HL-60 (cell line): ENCODE data around the gene COL4A2.

Experiments used
- DNase-seq, 2 experiments: peaks; one replicate each; pipeline ENCODE4 v3.0.0-alpha.2; 2010 to 2020; ENCODE audit warnings: low read depth in 1 of 2, low spot score in 1 of 2
- H3K27ac ChIP-seq: fragments of 250-450 bp; sonication (Bioruptor Pico); replicated peaks from 2 replicates; pipeline ENCODE4 v1.5.1; 2020; ENCODE audit warnings: mild to moderate bottlenecking, moderate library complexity
- H3K27me3 ChIP-seq: fragments of 250-450 bp; sonication (Bioruptor Pico); 2 replicates; pipeline ENCODE4 v1.5.1; 2021; ENCODE audit warnings: mild to moderate bottlenecking, moderate library complexity; ENCODE audit not compliant: insufficient read depth, poor library complexity, severe bottlenecking
- H3K4me3 ChIP-seq: replicated peaks from 2 replicates; pipeline ENCODE4 v1.5.1; 2011; ENCODE audit warnings: mild to moderate bottlenecking, control low read depth, low read length; ENCODE audit not compliant: insufficient read depth
- GABPA ChIP-seq: IDR thresholded peaks from 2 replicates; pipeline ENCODE4 v1.6.1; 2012; ENCODE audit warnings: low read depth
- POLR2AphosphoS5 ChIP-seq: IDR thresholded peaks from 2 replicates; pipeline ENCODE4 v1.6.1; 2012; ENCODE audit warnings: low read depth
- SPI1 ChIP-seq: IDR thresholded peaks from 2 replicates; pipeline ENCODE4 v1.6.1; 2012; ENCODE audit warnings: low read depth, mild to moderate bottlenecking, borderline replicate concordance
- TF ChIP-seq, protein P1 (sequence below): IDR thresholded peaks from 2 replicates; pipeline ENCODE4 v1.6.1; 2012; ENCODE audit warnings: low read depth; ENCODE audit not compliant: insufficient replicate concordance
- TF ChIP-seq, protein P2 (sequence below): IDR thresholded peaks from one replicate; pipeline ENCODE4 v1.5.1; 2011; ENCODE audit warnings: low read length, control low read depth, inconsistent platforms; ENCODE audit not compliant: insufficient read depth

The COL4A2 gene

DNA sequence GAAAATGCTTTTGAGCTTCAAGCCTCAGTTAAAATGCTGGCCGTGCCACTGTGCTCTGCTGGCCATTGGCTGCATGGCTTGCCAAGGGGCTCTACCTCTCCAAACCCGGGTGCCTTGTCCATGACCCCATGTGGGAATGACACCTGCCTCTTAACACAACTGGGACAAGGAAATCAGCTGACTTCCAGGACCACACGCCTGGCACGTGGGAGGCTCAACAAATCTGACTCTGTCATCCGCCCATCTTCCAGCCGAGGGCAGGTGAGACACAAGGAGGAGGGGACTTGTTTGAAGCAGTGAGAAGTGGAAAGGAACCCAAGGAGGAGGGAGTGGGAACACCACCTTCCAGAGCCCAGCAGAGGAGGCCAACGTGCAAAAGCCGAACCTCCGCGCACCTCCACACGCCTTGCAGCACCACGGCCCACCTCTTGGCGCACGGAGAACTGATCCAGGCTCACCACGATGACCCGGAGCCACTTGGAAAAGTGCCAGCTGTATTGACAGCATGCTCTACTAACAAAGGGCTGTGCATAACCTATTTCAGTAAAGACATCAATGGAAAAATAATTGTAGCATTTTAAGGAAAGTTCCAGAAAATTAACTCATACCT is 38.4 kb upstream of the COL4A2 start:
- H3K27me3 ChIP-seq: peaks cover 37% of the 10 kb centered on the region
- H3K27ac ChIP-seq: no peak overlapping the region
- TF ChIP-seq, protein P1, sequence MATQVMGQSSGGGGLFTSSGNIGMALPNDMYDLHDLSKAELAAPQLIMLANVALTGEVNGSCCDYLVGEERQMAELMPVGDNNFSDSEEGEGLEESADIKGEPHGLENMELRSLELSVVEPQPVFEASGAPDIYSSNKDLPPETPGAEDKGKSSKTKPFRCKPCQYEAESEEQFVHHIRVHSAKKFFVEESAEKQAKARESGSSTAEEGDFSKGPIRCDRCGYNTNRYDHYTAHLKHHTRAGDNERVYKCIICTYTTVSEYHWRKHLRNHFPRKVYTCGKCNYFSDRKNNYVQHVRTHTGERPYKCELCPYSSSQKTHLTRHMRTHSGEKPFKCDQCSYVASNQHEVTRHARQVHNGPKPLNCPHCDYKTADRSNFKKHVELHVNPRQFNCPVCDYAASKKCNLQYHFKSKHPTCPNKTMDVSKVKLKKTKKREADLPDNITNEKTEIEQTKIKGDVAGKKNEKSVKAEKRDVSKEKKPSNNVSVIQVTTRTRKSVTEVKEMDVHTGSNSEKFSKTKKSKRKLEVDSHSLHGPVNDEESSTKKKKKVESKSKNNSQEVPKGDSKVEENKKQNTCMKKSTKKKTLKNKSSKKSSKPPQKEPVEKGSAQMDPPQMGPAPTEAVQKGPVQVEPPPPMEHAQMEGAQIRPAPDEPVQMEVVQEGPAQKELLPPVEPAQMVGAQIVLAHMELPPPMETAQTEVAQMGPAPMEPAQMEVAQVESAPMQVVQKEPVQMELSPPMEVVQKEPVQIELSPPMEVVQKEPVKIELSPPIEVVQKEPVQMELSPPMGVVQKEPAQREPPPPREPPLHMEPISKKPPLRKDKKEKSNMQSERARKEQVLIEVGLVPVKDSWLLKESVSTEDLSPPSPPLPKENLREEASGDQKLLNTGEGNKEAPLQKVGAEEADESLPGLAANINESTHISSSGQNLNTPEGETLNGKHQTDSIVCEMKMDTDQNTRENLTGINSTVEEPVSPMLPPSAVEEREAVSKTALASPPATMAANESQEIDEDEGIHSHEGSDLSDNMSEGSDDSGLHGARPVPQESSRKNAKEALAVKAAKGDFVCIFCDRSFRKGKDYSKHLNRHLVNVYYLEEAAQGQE: no peak
- no peak for DNase-seq
- no peak overlapping the region for H3K4me3 ChIP-seq

DNA sequence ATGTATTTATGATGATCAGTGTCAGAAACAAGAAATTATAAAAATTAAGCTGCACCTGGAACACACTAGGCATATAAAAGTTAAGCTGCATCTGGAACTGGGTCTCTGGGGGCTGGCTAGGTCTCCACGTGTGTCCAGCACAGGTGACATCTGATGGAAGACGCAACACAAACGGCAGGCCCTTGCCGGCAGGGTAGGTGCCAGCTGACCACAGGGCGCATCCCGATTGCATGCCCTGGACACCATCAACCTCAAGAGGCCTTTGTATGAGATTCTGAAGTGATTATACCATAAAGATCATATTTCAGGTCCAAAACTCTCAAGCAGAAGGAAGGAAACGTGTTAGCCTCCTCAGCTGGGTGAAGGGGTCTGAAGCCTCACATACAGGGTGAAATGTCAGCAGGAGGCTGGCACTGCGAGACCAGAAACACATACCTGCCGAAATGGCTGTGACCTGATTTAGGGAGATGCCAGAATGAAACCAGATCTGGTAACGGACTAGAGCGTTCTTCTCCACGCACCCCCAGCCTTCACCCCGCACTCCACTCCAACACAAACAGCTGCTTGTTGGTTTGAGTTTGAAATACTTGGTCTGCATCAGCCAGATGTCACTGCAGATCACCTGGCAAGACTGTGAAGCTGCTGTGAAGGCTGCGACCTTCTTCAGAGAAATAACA is 37.4 kb upstream of the COL4A2 start:
- TF ChIP-seq GABPA: no peak
- no peak for DNase-seq
- no peak overlapping the region for H3K27ac ChIP-seq
- peaks cover 39% of the 10 kb centered on the region for H3K27me3 ChIP-seq
- no peak overlapping the region for H3K4me3 ChIP-seq

DNA sequence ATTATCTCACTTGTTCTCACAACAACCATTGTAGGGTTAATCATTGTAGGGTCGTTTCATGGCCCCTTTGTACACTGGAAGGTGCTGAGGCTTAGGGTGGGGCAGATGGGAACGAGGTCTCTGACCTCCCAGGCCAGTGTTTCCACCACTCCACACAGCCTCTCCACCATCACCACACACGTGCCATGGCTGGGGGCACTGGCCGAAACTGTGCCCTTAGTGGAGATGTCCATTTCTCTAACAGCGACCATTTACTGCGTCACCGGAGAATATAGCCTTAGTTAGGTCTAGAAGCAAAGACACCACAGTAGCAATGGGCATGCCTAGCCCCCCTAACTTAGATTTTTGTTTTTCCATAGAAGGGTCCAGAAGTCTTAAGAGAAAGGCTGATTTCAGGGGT is 36.6 kb upstream of the COL4A2 start:
- Histone ChIP-seq H3K27me3 (peaks cover 39% of the 10 kb centered on the region), H3K27ac (no peak overlapping the region), H3K4me3 (no peak overlapping the region)
- DNase-seq: no peak
- TF ChIP-seq SPI1 (no peak), POLR2AphosphoS5 (no peak), GABPA (no peak)
- TF ChIP-seq, protein P1: no peak
- TF ChIP-seq, protein P2, sequence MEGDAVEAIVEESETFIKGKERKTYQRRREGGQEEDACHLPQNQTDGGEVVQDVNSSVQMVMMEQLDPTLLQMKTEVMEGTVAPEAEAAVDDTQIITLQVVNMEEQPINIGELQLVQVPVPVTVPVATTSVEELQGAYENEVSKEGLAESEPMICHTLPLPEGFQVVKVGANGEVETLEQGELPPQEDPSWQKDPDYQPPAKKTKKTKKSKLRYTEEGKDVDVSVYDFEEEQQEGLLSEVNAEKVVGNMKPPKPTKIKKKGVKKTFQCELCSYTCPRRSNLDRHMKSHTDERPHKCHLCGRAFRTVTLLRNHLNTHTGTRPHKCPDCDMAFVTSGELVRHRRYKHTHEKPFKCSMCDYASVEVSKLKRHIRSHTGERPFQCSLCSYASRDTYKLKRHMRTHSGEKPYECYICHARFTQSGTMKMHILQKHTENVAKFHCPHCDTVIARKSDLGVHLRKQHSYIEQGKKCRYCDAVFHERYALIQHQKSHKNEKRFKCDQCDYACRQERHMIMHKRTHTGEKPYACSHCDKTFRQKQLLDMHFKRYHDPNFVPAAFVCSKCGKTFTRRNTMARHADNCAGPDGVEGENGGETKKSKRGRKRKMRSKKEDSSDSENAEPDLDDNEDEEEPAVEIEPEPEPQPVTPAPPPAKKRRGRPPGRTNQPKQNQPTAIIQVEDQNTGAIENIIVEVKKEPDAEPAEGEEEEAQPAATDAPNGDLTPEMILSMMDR: no peak

DNA sequence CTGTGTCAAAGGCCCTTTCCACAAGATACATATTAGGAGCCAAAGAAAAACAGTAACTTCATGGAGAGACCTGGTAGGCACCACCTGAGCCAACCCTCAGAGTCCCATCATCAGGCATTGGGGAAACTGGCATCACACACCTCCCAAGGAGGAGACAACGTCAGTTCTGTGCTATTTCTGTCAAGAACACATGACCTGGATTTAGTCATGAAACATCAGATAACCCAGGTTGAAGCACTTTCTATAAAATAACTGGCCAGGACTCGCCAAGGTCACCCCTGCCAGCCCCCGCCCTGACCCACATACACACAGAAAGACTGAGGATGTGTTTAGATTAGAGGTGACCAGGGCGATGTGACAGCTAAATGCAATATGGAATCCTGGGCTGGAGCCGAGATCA is 35.8 kb upstream of the COL4A2 start:
- Histone ChIP-seq H3K27ac (no peak overlapping the region), H3K4me3 (no peak overlapping the region), H3K27me3 (peaks cover 36% of the 10 kb centered on the region)
- no peak for DNase-seq
- TF ChIP-seq GABPA (no peak), SPI1 (no peak), POLR2AphosphoS5 (no peak)
- TF ChIP-seq, protein P2: no peak
- TF ChIP-seq, protein P1: no peak
